ENCODE results near the gene BBIP1.
A peak's percentile ranks its signal among the peaks of the same experiment; 100 is the strongest.

Gene BBIP1

GRCh38 chr10:110881247-110881646 lies 37.7 kb downstream of the BBIP1 start:
- peaks cover 80% of the 10 kb centered on the region for H3K36me3 ChIP-seq
- no peaks in the 10 kb centered on the region for H3K4me1 ChIP-seq (ENCODE audit: control insufficient read depth in 1 of 2, insufficient read depth in 1 of 2, low read depth in 1 of 2, low read length in 1 of 2)
- TF ChIP-seq CTCF (IDR thresholded peaks at IDR 0.05), result no peak

GRCh38 chr10:110880012-110880411 lies 39.0 kb downstream of the BBIP1 start:
- H3K4me1 ChIP-seq (ENCODE audit: control insufficient read depth in 1 of 2, insufficient read depth in 1 of 2, low read depth in 1 of 2, low read length in 1 of 2), result no peaks in the 10 kb centered on the region
- no peaks in the 10 kb centered on the region for H3K9me3 ChIP-seq
- TF ChIP-seq CTCF (IDR thresholded peaks at IDR 0.05), result no peak
- no peaks in the 10 kb centered on the region for H3K27me3 ChIP-seq
- no peak overlapping the region for H3K4me3 ChIP-seq (ENCODE audit: low read depth in 1 of 2, low read length in 1 of 2)
- peaks cover 69% of the 10 kb centered on the region for H3K36me3 ChIP-seq
- no peak overlapping the region for H3K27ac ChIP-seq

More at GRCh38 chr10:110881247-110881646, 37.7 kb downstream of the BBIP1 start:
- Histone ChIP-seq H3K27ac (no peak overlapping the region), H3K27me3 (no peaks in the 10 kb centered on the region), H3K9me3 (no peaks in the 10 kb centered on the region), H3K4me3 (ENCODE audit: low read depth in 1 of 2, low read length in 1 of 2) (no peak overlapping the region)

- Histone ChIP-seq H3K4me3 (ENCODE audit: low read depth in 1 of 2, low read length in 1 of 2) (no peak overlapping the region), H3K9me3 (no peaks in the 10 kb centered on the region), H3K36me3 (peaks cover 39% of the 10 kb centered on the region), H3K27ac (no peak overlapping the region), H3K27me3 (no peaks in the 10 kb centered on the region), H3K4me1 (ENCODE audit: control insufficient read depth in 1 of 2, insufficient read depth in 1 of 2, low read depth in 1 of 2, low read length in 1 of 2) (peaks cover 15 to 22% of the 10 kb centered on the region in 2 experiments)
- no peak for TF ChIP-seq CTCF (IDR thresholded peaks at IDR 0.05)
Observed at GRCh38 chr10:110876788-110877187, 42.2 kb downstream of the BBIP1 start.

GRCh38 chr10:110876000-110876399 lies 43.0 kb downstream of the BBIP1 start:
- no peak overlapping the region for H3K27ac ChIP-seq

GRCh38 chr10:110873951-110874350 lies 45.0 kb downstream of the BBIP1 start:
- peaks cover 23% of the 10 kb centered on the region for H3K36me3 ChIP-seq
- no peaks in the 10 kb centered on the region for H3K27me3 ChIP-seq
- peak overlapping the region in 1 of 2 experiments; percentile 91 for H3K4me3 ChIP-seq (ENCODE audit: low read depth in 1 of 2, low read length in 1 of 2)
- TF ChIP-seq CTCF (IDR thresholded peaks at IDR 0.05), result no peak
- H3K27ac ChIP-seq, result peak overlapping the region; percentile 99
- H3K9me3 ChIP-seq, result no peaks in the 10 kb centered on the region
- H3K4me1 ChIP-seq (ENCODE audit: control insufficient read depth in 1 of 2, insufficient read depth in 1 of 2, low read depth in 1 of 2, low read length in 1 of 2), result peaks cover 29 to 39% of the 10 kb centered on the region in 2 experiments

More at GRCh38 chr10:110876000-110876399, 43.0 kb downstream of the BBIP1 start:
- peaks cover 21 to 27% of the 10 kb centered on the region in 2 experiments for H3K4me1 ChIP-seq (ENCODE audit: control insufficient read depth in 1 of 2, insufficient read depth in 1 of 2, low read depth in 1 of 2, low read length in 1 of 2)
- TF ChIP-seq CTCF (IDR thresholded peaks at IDR 0.05), result no peak
- H3K9me3 ChIP-seq, result no peaks in the 10 kb centered on the region
- H3K36me3 ChIP-seq, result peaks cover 32% of the 10 kb centered on the region
- no peaks in the 10 kb centered on the region for H3K27me3 ChIP-seq
- H3K4me3 ChIP-seq (ENCODE audit: low read depth in 1 of 2, low read length in 1 of 2), result no peak overlapping the region

All from neutrophil (primary cell).